ENCODE measurements around the gene SLC28A1.

Gene SLC28A1

GRCh38 chr15:84950570-84951111 is 66.2 kb downstream of the SLC28A1 start:
- H3K4me1 ChIP-seq (ENCODE audit: control insufficient read depth, insufficient read depth, low read length), result peaks cover 2% of the 10 kb centered on the region
- no peaks in the 10 kb centered on the region for H3K9me3 ChIP-seq (ENCODE audit: control insufficient read depth, insufficient read depth, low read length)

GRCh38 chr15:84951736-84952135 is 67.3 kb downstream of the SLC28A1 start:
- Histone ChIP-seq H3K4me3 (ENCODE audit: low read depth, low read length) (no peak overlapping the region), H3K9ac (ENCODE audit: low read depth, low read length) (no peak overlapping the region), H3K36me3 (ENCODE audit: control insufficient read depth, insufficient read depth, low read length) (no peaks in the 10 kb centered on the region), H3K4me1 (ENCODE audit: control insufficient read depth, insufficient read depth, low read length) (peaks cover 6% of the 10 kb centered on the region), H3K27me3 (ENCODE audit: control insufficient read depth, insufficient read depth, low read length) (no peaks in the 10 kb centered on the region), H3K9me3 (ENCODE audit: control insufficient read depth, insufficient read depth, low read length) (no peaks in the 10 kb centered on the region)

More at GRCh38 chr15:84950570-84951111, 66.2 kb downstream of the SLC28A1 start:
- H3K36me3 ChIP-seq (ENCODE audit: control insufficient read depth, insufficient read depth, low read length), result no peaks in the 10 kb centered on the region
- no peak overlapping the region for H3K9ac ChIP-seq (ENCODE audit: low read depth, low read length)
- no peak overlapping the region for H3K4me3 ChIP-seq (ENCODE audit: low read depth, low read length)
- H3K27me3 ChIP-seq (ENCODE audit: control insufficient read depth, insufficient read depth, low read length), result no peaks in the 10 kb centered on the region

- H3K9ac ChIP-seq (ENCODE audit: low read depth, low read length), result no peak overlapping the region
- H3K4me1 ChIP-seq (ENCODE audit: control insufficient read depth, insufficient read depth, low read length), result peaks cover 6% of the 10 kb centered on the region
- H3K36me3 ChIP-seq (ENCODE audit: control insufficient read depth, insufficient read depth, low read length), result no peaks in the 10 kb centered on the region
- H3K4me3 ChIP-seq (ENCODE audit: low read depth, low read length), result no peak overlapping the region
- no peaks in the 10 kb centered on the region for H3K27me3 ChIP-seq (ENCODE audit: control insufficient read depth, insufficient read depth, low read length)
- H3K9me3 ChIP-seq (ENCODE audit: control insufficient read depth, insufficient read depth, low read length), result no peaks in the 10 kb centered on the region
Measured at GRCh38 chr15:84953136-84953535, 68.7 kb downstream of the SLC28A1 start.

GRCh38 chr15:84953726-84954125 is 69.3 kb downstream of the SLC28A1 start:
- H3K36me3 ChIP-seq (ENCODE audit: control insufficient read depth, insufficient read depth, low read length), result no peaks in the 10 kb centered on the region
- peaks cover 6% of the 10 kb centered on the region for H3K4me1 ChIP-seq (ENCODE audit: control insufficient read depth, insufficient read depth, low read length)
- no peak overlapping the region for H3K9ac ChIP-seq (ENCODE audit: low read depth, low read length)

GRCh38 chr15:84955089-84955848 is 70.8 kb downstream of the SLC28A1 start:
- no peaks in the 10 kb centered on the region for H3K27me3 ChIP-seq (ENCODE audit: control insufficient read depth, insufficient read depth, low read length)
- no peaks in the 10 kb centered on the region for H3K36me3 ChIP-seq (ENCODE audit: control insufficient read depth, insufficient read depth, low read length)
- H3K4me1 ChIP-seq (ENCODE audit: control insufficient read depth, insufficient read depth, low read length), result peaks cover 6% of the 10 kb centered on the region
- H3K9ac ChIP-seq (ENCODE audit: low read depth, low read length), result no peak overlapping the region
- no peak overlapping the region for H3K4me3 ChIP-seq (ENCODE audit: low read depth, low read length)
- no peaks in the 10 kb centered on the region for H3K9me3 ChIP-seq (ENCODE audit: control insufficient read depth, insufficient read depth, low read length)

More at GRCh38 chr15:84953726-84954125, 69.3 kb downstream of the SLC28A1 start:
- no peaks in the 10 kb centered on the region for H3K27me3 ChIP-seq (ENCODE audit: control insufficient read depth, insufficient read depth, low read length)
- H3K4me3 ChIP-seq (ENCODE audit: low read depth, low read length), result no peak overlapping the region
- no peaks in the 10 kb centered on the region for H3K9me3 ChIP-seq (ENCODE audit: control insufficient read depth, insufficient read depth, low read length)

- Histone ChIP-seq H3K4me1 (ENCODE audit: control insufficient read depth, insufficient read depth, low read length) (peaks cover 12% of the 10 kb centered on the region), H3K27me3 (ENCODE audit: control insufficient read depth, insufficient read depth, low read length) (no peaks in the 10 kb centered on the region), H3K4me3 (ENCODE audit: low read depth, low read length) (no peak overlapping the region), H3K9ac (ENCODE audit: low read depth, low read length) (no peak overlapping the region), H3K36me3 (ENCODE audit: control insufficient read depth, insufficient read depth, low read length) (no peaks in the 10 kb centered on the region), H3K9me3 (ENCODE audit: control insufficient read depth, insufficient read depth, low read length) (no peaks in the 10 kb centered on the region)
Measured at GRCh38 chr15:84956199-84956598, 71.7 kb downstream of the SLC28A1 start.

- H3K27me3 ChIP-seq (ENCODE audit: control insufficient read depth, insufficient read depth, low read length), result no peaks in the 10 kb centered on the region
- H3K4me3 ChIP-seq (ENCODE audit: low read depth, low read length), result no peak overlapping the region
- H3K9me3 ChIP-seq (ENCODE audit: control insufficient read depth, insufficient read depth, low read length), result no peaks in the 10 kb centered on the region
- H3K36me3 ChIP-seq (ENCODE audit: control insufficient read depth, insufficient read depth, low read length), result no peaks in the 10 kb centered on the region
- H3K9ac ChIP-seq (ENCODE audit: low read depth, low read length), result peak overlapping the region; percentile 17
- peaks cover 11% of the 10 kb centered on the region for H3K4me1 ChIP-seq (ENCODE audit: control insufficient read depth, insufficient read depth, low read length)
Measured at GRCh38 chr15:84960391-84961113, 76.1 kb downstream of the SLC28A1 start.

- H3K4me3 ChIP-seq (ENCODE audit: low read depth, low read length), result no peak overlapping the region
- peaks cover 6% of the 10 kb centered on the region for H3K4me1 ChIP-seq (ENCODE audit: control insufficient read depth, insufficient read depth, low read length)
- H3K9me3 ChIP-seq (ENCODE audit: control insufficient read depth, insufficient read depth, low read length), result no peaks in the 10 kb centered on the region
- H3K36me3 ChIP-seq (ENCODE audit: control insufficient read depth, insufficient read depth, low read length), result no peaks in the 10 kb centered on the region
- peak overlapping the region; percentile 17 for H3K9ac ChIP-seq (ENCODE audit: low read depth, low read length)
- H3K27me3 ChIP-seq (ENCODE audit: control insufficient read depth, insufficient read depth, low read length), result no peaks in the 10 kb centered on the region
Measured at GRCh38 chr15:84961114-84961452, 76.6 kb downstream of the SLC28A1 start.

GRCh38 chr15:84961707-84962106 is 77.2 kb downstream of the SLC28A1 start:
- no peaks in the 10 kb centered on the region for H3K27me3 ChIP-seq (ENCODE audit: control insufficient read depth, insufficient read depth, low read length)
- H3K9me3 ChIP-seq (ENCODE audit: control insufficient read depth, insufficient read depth, low read length), result no peaks in the 10 kb centered on the region
- H3K4me1 ChIP-seq (ENCODE audit: control insufficient read depth, insufficient read depth, low read length), result peaks cover 6% of the 10 kb centered on the region

GRCh38 chr15:84962955-84963354 is 78.5 kb downstream of the SLC28A1 start:
- Histone ChIP-seq H3K4me3 (ENCODE audit: low read depth, low read length) (no peak overlapping the region), H3K9ac (ENCODE audit: low read depth, low read length) (no peak overlapping the region), H3K27me3 (ENCODE audit: control insufficient read depth, insufficient read depth, low read length) (no peaks in the 10 kb centered on the region), H3K36me3 (ENCODE audit: control insufficient read depth, insufficient read depth, low read length) (no peaks in the 10 kb centered on the region), H3K4me1 (ENCODE audit: control insufficient read depth, insufficient read depth, low read length) (peaks cover 6% of the 10 kb centered on the region), H3K9me3 (ENCODE audit: control insufficient read depth, insufficient read depth, low read length) (no peaks in the 10 kb centered on the region)

More at GRCh38 chr15:84961707-84962106, 77.2 kb downstream of the SLC28A1 start:
- Histone ChIP-seq H3K36me3 (ENCODE audit: control insufficient read depth, insufficient read depth, low read length) (no peaks in the 10 kb centered on the region), H3K4me3 (ENCODE audit: low read depth, low read length) (no peak overlapping the region), H3K9ac (ENCODE audit: low read depth, low read length) (no peak overlapping the region)

GRCh38 chr15:84967380-84967779 is 82.9 kb downstream of the SLC28A1 start:
- H3K4me1 ChIP-seq (ENCODE audit: control insufficient read depth, insufficient read depth, low read length), result no peaks in the 10 kb centered on the region
- H3K36me3 ChIP-seq (ENCODE audit: control insufficient read depth, insufficient read depth, low read length), result no peaks in the 10 kb centered on the region
- no peaks in the 10 kb centered on the region for H3K27me3 ChIP-seq (ENCODE audit: control insufficient read depth, insufficient read depth, low read length)
- peaks cover 4% of the 10 kb centered on the region for H3K9me3 ChIP-seq (ENCODE audit: control insufficient read depth, insufficient read depth, low read length)
- no peak overlapping the region for H3K4me3 ChIP-seq (ENCODE audit: low read depth, low read length)
- no peak overlapping the region for H3K9ac ChIP-seq (ENCODE audit: low read depth, low read length)

GRCh38 chr15:84968301-84968700 is 83.8 kb downstream of the SLC28A1 start:
- H3K9me3 ChIP-seq (ENCODE audit: control insufficient read depth, insufficient read depth, low read length), result peaks cover 4% of the 10 kb centered on the region
- H3K4me1 ChIP-seq (ENCODE audit: control insufficient read depth, insufficient read depth, low read length), result no peaks in the 10 kb centered on the region
- H3K4me3 ChIP-seq (ENCODE audit: low read depth, low read length), result no peak overlapping the region
- H3K36me3 ChIP-seq (ENCODE audit: control insufficient read depth, insufficient read depth, low read length), result no peaks in the 10 kb centered on the region
- H3K27me3 ChIP-seq (ENCODE audit: control insufficient read depth, insufficient read depth, low read length), result no peaks in the 10 kb centered on the region
- H3K9ac ChIP-seq (ENCODE audit: low read depth, low read length), result no peak overlapping the region
